ENCODE results near the gene PEMT. TPM values are rescaled to one million over a fixed set of nuclear protein-coding genes. Genes with fewer than 3 reads are reported as not detected.

The PEMT gene
- total and polyA plus RNA-seq, 9 of the 15 experiments (the other 6 are each of a cell fraction or from before 2014, with no cell fraction given) = 1.4 to 36.4 (median 13.6) TPM

GRCh38 chr17:17613708-17614114 lies 22.2 kb upstream of the PEMT start (continued):
- TF ChIP-seq, protein P1, sequence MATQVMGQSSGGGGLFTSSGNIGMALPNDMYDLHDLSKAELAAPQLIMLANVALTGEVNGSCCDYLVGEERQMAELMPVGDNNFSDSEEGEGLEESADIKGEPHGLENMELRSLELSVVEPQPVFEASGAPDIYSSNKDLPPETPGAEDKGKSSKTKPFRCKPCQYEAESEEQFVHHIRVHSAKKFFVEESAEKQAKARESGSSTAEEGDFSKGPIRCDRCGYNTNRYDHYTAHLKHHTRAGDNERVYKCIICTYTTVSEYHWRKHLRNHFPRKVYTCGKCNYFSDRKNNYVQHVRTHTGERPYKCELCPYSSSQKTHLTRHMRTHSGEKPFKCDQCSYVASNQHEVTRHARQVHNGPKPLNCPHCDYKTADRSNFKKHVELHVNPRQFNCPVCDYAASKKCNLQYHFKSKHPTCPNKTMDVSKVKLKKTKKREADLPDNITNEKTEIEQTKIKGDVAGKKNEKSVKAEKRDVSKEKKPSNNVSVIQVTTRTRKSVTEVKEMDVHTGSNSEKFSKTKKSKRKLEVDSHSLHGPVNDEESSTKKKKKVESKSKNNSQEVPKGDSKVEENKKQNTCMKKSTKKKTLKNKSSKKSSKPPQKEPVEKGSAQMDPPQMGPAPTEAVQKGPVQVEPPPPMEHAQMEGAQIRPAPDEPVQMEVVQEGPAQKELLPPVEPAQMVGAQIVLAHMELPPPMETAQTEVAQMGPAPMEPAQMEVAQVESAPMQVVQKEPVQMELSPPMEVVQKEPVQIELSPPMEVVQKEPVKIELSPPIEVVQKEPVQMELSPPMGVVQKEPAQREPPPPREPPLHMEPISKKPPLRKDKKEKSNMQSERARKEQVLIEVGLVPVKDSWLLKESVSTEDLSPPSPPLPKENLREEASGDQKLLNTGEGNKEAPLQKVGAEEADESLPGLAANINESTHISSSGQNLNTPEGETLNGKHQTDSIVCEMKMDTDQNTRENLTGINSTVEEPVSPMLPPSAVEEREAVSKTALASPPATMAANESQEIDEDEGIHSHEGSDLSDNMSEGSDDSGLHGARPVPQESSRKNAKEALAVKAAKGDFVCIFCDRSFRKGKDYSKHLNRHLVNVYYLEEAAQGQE (IDR thresholded peaks at IDR 0.05; ENCODE audit: borderline replicate concordance) = peak; percentile 33; the same call in 1 of the 2 replicates
- TF ChIP-seq, protein P1 (CRISPR knock-in tag; IDR thresholded peaks at IDR 0.05; ENCODE audit: low read depth) = no peak
- TF ChIP-seq CTCFL (IDR thresholded peaks at IDR 0.05; ENCODE audit: borderline replicate concordance, insufficient read depth, low read depth, low read length, poor library complexity, severe bottlenecking) (no peak), ZNF212 (CRISPR knock-in tag; IDR thresholded peaks at IDR 0.05) (no peak), ZNF561 (CRISPR knock-in tag; conservative IDR thresholded peaks at IDR 0.05) (no peak), ZNF511 (CRISPR knock-in tag; IDR thresholded peaks at IDR 0.05) (no peak), EGR1 (conservative IDR thresholded peaks at IDR 0.05) (no peak), MCM7 (IDR thresholded peaks at IDR 0.05) (no peak), CBX8 (IDR thresholded peaks at IDR 0.05; ENCODE audit: borderline replicate concordance, extremely low read depth, low read depth, low read length, poor library complexity, severe bottlenecking) (no peak), BRCA1 (IDR thresholded peaks at IDR 0.05) (no peak), BRCA1 (CRISPR knock-in tag; IDR thresholded peaks at IDR 0.05) (no peak), CBFA2T2 (conservative IDR thresholded peaks at IDR 0.05) (no peak), ZNF584 (CRISPR knock-in tag; IDR thresholded peaks at IDR 0.05; ENCODE audit: low read depth) (no peak), CC2D1A (IDR thresholded peaks at IDR 0.05) (no peak)
- TF ChIP-seq, protein P2, sequence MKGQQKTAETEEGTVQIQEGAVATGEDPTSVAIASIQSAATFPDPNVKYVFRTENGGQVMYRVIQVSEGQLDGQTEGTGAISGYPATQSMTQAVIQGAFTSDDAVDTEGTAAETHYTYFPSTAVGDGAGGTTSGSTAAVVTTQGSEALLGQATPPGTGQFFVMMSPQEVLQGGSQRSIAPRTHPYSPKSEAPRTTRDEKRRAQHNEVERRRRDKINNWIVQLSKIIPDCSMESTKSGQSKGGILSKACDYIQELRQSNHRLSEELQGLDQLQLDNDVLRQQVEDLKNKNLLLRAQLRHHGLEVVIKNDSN (CRISPR knock-in tag; IDR thresholded peaks at IDR 0.05) = no peak
- TF ChIP-seq, protein P3, sequence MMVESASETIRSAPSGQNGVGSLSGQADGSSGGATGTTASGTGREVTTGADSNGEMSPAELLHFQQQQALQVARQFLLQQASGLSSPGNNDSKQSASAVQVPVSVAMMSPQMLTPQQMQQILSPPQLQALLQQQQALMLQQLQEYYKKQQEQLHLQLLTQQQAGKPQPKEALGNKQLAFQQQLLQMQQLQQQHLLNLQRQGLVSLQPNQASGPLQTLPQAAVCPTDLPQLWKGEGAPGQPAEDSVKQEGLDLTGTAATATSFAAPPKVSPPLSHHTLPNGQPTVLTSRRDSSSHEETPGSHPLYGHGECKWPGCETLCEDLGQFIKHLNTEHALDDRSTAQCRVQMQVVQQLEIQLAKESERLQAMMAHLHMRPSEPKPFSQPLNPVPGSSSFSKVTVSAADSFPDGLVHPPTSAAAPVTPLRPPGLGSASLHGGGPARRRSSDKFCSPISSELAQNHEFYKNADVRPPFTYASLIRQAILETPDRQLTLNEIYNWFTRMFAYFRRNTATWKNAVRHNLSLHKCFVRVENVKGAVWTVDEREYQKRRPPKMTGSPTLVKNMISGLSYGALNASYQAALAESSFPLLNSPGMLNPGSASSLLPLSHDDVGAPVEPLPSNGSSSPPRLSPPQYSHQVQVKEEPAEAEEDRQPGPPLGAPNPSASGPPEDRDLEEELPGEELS (CRISPR knock-in tag; IDR thresholded peaks at IDR 0.05; ENCODE audit: borderline replicate concordance) = no peak

Measured in K562 (cell line).